Lower lobe of right lung (tissue), 2 donors: ENCODE measurements around the gene CLDN11. TPM values are rescaled to one million over a fixed set of nuclear protein-coding genes. Genes with fewer than 3 reads are reported as not detected.

Experiments used
- ATAC-seq, 2 donors: fragments of 200-7000 bp; cut with Tn5 transposase; one replicate each; pipeline ENCODE4 v1.9.1; 2020 to 2022; ENCODE audit warnings: mild to moderate bottlenecking in 2 of 2, moderate library complexity in 2 of 2
- DNase-seq: peaks from one replicate; pipeline ENCODE4 v3.0.0-alpha.2; 2020
- H3K27ac ChIP-seq: fragments of 200-600 bp; one replicate; pipeline ENCODE4 v1.8.0; 2022
- H3K27me3 ChIP-seq: fragments of 200-600 bp; one replicate; pipeline ENCODE4 v1.8.0; 2022; ENCODE audit warnings: low read depth
- H3K36me3 ChIP-seq: fragments of 200-600 bp; one replicate; pipeline ENCODE4 v1.8.0; 2022; ENCODE audit warnings: mild to moderate bottlenecking
- H3K4me1 ChIP-seq: fragments of 200-600 bp; one replicate; pipeline ENCODE4 v1.8.0; 2022
- H3K4me3 ChIP-seq: fragments of 200-600 bp; one replicate; pipeline ENCODE4 v1.8.0; 2022; ENCODE audit warnings: mild to moderate bottlenecking
- H3K9me3 ChIP-seq: fragments of 200-600 bp; one replicate; pipeline ENCODE4 v1.8.0; 2022
- intact Hi-C: fragments of 100-400 bp; cut with DNase I; formaldehyde crosslinking; loops from one replicate; pipeline ENCODE4 v1.11.0; 2022
- total RNA-seq: library from RNA; stranded (reverse); fragmentation: NEBNext Ultra II Directional; extraction: Animal tissue kit (Norgen Biotek cat#: 25700); gene quantifications from one replicate; pipeline ENCODE4 v1.2.1, GENCODE V29; 2021
- TF ChIP-seq, protein P1 (sequence below): fragments of 200-600 bp; IDR thresholded peaks from one replicate; pipeline ENCODE4 v1.8.0; 2022; ENCODE audit warnings: antibody characterized with exemption, mild to moderate bottlenecking
- donor health status: DM: no; HTN: yes; CAD: no; lungs with severe emphysema.

CLDN11 gene
- total RNA-seq, 1 donor from 2014 or later: 22.4 TPM

- H3K36me3 ChIP-seq: no peaks in the 10 kb centered on the region
- TF ChIP-seq, protein P1, sequence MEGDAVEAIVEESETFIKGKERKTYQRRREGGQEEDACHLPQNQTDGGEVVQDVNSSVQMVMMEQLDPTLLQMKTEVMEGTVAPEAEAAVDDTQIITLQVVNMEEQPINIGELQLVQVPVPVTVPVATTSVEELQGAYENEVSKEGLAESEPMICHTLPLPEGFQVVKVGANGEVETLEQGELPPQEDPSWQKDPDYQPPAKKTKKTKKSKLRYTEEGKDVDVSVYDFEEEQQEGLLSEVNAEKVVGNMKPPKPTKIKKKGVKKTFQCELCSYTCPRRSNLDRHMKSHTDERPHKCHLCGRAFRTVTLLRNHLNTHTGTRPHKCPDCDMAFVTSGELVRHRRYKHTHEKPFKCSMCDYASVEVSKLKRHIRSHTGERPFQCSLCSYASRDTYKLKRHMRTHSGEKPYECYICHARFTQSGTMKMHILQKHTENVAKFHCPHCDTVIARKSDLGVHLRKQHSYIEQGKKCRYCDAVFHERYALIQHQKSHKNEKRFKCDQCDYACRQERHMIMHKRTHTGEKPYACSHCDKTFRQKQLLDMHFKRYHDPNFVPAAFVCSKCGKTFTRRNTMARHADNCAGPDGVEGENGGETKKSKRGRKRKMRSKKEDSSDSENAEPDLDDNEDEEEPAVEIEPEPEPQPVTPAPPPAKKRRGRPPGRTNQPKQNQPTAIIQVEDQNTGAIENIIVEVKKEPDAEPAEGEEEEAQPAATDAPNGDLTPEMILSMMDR: no peak
- peaks cover 5% of the 10 kb centered on the region for H3K4me1 ChIP-seq
- no peaks in the 10 kb centered on the region for H3K9me3 ChIP-seq
- no peak overlapping the region for H3K4me3 ChIP-seq
- intact Hi-C loops: no loop called here
- H3K27me3 ChIP-seq: peaks cover 10% of the 10 kb centered on the region
- DNase-seq (no peak), ATAC-seq (no peak)
- H3K27ac ChIP-seq: no peak overlapping the region
Measured at GRCh38 chr3:170413291-170413690, 5.4 kb upstream of the CLDN11 start.

GRCh38 chr3:170414202-170414663, 4.4 kb upstream of the CLDN11 start:
- no peak overlapping the region for H3K27ac ChIP-seq
- H3K9me3 ChIP-seq: no peaks in the 10 kb centered on the region
- intact Hi-C loops: no loop called here
- peak; percentile 61 for ATAC-seq
- peaks cover 19% of the 10 kb centered on the region for H3K27me3 ChIP-seq
- no peaks in the 10 kb centered on the region for H3K36me3 ChIP-seq
- H3K4me3 ChIP-seq: no peak overlapping the region
- DNase-seq: no peak
- H3K4me1 ChIP-seq: peaks cover 14% of the 10 kb centered on the region
- TF ChIP-seq, protein P1: peak; percentile 94

- no peaks in the 10 kb centered on the region for H3K9me3 ChIP-seq
- H3K4me3 ChIP-seq: no peak overlapping the region
- peaks cover 33% of the 10 kb centered on the region for H3K27me3 ChIP-seq
- ATAC-seq (no peak), DNase-seq (no peak)
- H3K27ac ChIP-seq: no peak overlapping the region
- H3K36me3 ChIP-seq: no peaks in the 10 kb centered on the region
- peaks cover 38% of the 10 kb centered on the region for H3K4me1 ChIP-seq
- TF ChIP-seq, protein P1: no peak
- intact Hi-C loops: no loop called here
Measured at GRCh38 chr3:170417090-170417489, 1.6 kb upstream of the CLDN11 start.

DNA sequence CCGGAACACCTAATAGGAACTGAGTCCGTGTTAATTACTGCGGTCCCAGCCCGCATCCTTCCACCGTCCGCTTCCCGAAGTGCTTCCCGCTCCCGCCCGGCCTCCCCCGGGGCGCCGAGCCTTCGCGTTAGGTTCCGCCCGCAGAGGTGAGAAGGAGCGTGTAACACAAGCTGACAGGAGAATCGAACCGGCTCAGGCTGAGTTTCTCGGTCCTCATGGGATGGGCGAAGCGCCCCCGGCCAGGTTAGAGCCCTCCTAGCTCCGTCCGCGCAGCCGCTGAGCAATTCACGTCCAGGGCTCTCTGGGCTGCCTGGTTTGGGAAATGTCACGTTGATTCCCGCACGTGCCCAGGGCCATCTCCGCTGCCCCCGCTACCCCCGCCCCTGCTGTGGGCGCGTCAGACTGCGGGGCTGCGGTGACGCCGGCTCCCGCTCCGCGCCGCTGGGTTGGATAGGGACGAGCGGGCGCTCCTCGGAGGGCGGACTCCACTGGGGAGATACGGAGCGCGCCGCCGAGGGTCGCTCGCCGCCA, 954 bp downstream of the CLDN11 start:
- Histone ChIP-seq H3K36me3 (no peaks in the 10 kb centered on the region), H3K27ac (peak overlapping the region; percentile 78), H3K4me3 (peak overlapping the region; percentile 57), H3K27me3 (peaks cover 33% of the 10 kb centered on the region), H3K4me1 (peaks cover 39% of the 10 kb centered on the region), H3K9me3 (no peaks in the 10 kb centered on the region)
- intact Hi-C loops: no loop called here
- ATAC-seq: peak; percentile 54 to 57
- DNase-seq: no peak
- TF ChIP-seq, protein P1: no peak

GRCh38 chr3:170420307-170420821, 1.7 kb downstream of the CLDN11 start:
- Histone ChIP-seq H3K27ac (peak overlapping the region; percentile 78), H3K36me3 (no peaks in the 10 kb centered on the region), H3K27me3 (peaks cover 33% of the 10 kb centered on the region), H3K9me3 (no peaks in the 10 kb centered on the region), H3K4me3 (peak overlapping the region; percentile 57), H3K4me1 (peaks cover 39% of the 10 kb centered on the region)
- TF ChIP-seq, protein P1: no peak
- intact Hi-C loops: no loop called here
- DNase-seq (no peak), ATAC-seq (peak in 1 of 2 donors; percentile 20)
